ENCODE measurements around the gene FDXR. TPM values are rescaled to one million over a fixed set of nuclear protein-coding genes. Genes with fewer than 3 reads are reported as not detected.

FDXR gene
- total and polyA plus RNA-seq, 8 donors, result 4.3 to 15.1 (median 11.9) TPM

DNA sequence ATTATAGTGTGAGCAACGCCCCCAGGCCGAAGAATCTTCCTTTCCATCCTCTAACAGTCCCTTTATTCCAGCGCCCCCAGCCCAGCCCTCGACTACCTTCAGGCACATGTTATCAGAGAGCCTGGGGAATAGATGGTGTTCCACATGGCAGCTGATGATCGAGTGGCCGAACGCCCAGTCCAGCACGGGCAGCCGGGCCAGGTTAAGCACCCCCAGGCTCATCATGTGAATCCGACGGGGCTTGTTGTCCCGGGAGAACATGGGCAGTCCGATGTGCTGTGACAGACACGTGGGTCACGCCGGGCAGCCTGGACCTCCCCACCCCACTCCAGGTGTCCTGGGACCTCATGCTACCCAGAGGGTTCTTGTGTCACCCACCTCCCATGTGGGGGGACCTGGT is 6.5 kb upstream of the FDXR start:
- ATAC-seq (no peak), DNase-seq (peak in 1 of 6 donors; percentile 14), FAIRE-seq (no peak)
- TF ChIP-seq, protein P1, sequence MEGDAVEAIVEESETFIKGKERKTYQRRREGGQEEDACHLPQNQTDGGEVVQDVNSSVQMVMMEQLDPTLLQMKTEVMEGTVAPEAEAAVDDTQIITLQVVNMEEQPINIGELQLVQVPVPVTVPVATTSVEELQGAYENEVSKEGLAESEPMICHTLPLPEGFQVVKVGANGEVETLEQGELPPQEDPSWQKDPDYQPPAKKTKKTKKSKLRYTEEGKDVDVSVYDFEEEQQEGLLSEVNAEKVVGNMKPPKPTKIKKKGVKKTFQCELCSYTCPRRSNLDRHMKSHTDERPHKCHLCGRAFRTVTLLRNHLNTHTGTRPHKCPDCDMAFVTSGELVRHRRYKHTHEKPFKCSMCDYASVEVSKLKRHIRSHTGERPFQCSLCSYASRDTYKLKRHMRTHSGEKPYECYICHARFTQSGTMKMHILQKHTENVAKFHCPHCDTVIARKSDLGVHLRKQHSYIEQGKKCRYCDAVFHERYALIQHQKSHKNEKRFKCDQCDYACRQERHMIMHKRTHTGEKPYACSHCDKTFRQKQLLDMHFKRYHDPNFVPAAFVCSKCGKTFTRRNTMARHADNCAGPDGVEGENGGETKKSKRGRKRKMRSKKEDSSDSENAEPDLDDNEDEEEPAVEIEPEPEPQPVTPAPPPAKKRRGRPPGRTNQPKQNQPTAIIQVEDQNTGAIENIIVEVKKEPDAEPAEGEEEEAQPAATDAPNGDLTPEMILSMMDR (IDR thresholded peaks at IDR 0.05), result no peak
- intact Hi-C loops (cut with DNase I), result no loop called here
- H3K4me3 ChIP-seq, result no peak overlapping the region
- no peaks in the 10 kb centered on the region for H3K27me3 ChIP-seq
- no peak overlapping the region for H3K27ac ChIP-seq
- H3K36me3 ChIP-seq, result no peaks in the 10 kb centered on the region
- H3K9me3 ChIP-seq, result no peaks in the 10 kb centered on the region
- 81 to 87% methylated on average over 16 of the region's 16 CpGs for WGBS, 2 donors
- H3K4me1 ChIP-seq, result peaks cover 6 to 19% (median 6%) of the 10 kb centered on the region in 3 donors

DNA sequence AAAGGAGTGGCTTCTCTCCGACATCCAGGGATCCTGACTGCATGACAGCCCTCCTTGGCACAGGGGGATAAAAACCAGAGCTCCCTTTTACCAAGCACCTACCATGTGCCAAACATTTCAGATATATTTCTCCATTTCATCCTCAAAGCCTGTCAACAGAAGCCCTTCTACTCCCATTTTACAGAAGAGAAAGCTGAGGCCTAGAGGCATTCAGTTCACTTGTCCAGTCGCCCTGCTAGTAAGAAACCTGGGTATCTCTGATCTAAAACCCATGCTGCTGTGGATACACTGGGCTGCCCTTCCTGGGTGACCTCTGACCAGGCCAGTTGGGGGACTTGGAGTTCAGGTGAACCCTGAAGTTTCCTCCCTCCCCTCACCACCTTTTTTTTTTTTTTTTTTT is 5.9 kb upstream of the FDXR start:
- intact Hi-C loops (cut with DNase I), result no loop called here
- H3K9me3 ChIP-seq, result no peaks in the 10 kb centered on the region
- TF ChIP-seq, protein P1 (IDR thresholded peaks at IDR 0.05), result no peak
- DNase-seq (no peak), ATAC-seq (no peak), FAIRE-seq (no peak)
- H3K27ac ChIP-seq, result no peak overlapping the region
- peaks cover 6 to 26% (median 13%) of the 10 kb centered on the region in 3 donors for H3K4me1 ChIP-seq
- H3K27me3 ChIP-seq, result no peaks in the 10 kb centered on the region
- no peaks in the 10 kb centered on the region for H3K36me3 ChIP-seq
- WGBS, 2 donors, result 77 to 89% methylated on average over 2 of the region's 2 CpGs
- no peak overlapping the region for H3K4me3 ChIP-seq

DNA sequence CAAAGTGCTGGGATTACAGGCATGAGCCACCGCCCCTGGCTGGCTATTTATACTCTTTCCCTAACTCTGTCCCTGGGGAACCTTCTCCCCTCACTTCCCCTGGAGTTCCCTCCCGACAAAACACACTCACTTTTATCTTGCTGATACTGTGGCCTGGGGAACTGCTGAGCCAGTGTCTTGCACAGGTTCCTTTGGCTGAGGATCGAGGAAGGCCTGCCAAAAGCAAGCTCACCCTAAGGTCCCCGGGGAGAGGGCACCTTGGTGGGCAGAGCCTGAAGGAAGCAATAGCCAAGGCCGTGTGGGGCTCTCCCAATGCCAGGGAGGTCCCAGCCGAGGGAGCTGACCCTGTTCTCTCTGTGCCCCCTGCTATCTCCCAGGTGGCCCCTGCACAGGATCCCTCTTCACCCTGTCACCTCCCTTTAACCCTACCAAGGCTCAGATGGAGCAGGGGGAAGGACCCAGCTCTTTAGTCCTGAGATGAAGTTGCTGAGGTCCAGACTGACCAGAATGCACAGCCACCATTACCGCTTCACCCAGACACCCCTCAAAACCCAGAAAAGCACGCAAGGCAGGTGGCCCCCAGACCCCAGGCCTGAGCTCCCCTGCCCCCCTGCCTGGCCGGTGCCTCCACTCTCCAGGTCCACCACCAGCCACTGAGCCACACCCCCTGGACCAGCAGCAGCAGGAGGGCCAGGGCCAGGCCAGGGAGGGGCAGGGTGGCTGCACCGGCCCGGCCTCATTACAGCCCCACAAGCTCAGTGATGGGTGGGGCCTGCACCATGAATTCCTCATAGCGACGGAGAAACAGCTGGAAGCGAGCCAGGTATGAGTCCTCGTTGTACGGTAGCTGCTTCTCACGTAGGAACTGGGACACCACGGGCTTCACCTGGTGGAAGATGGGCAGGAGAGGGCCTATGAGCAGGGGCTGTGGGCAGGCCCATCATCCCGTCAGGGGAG is 5.1 kb upstream of the FDXR start:
- TF ChIP-seq, protein P1 (IDR thresholded peaks at IDR 0.05), result no peak
- Histone ChIP-seq H3K4me1 (peaks cover 6 to 26% (median 13%) of the 10 kb centered on the region in 3 donors), H3K27me3 (no peaks in the 10 kb centered on the region), H3K4me3 (no peak overlapping the region), H3K9me3 (no peaks in the 10 kb centered on the region), H3K36me3 (no peaks in the 10 kb centered on the region), H3K27ac (peak overlapping the region; percentile 14 to 57 (median 51))
- DNase-seq (peak in 3 of 6 donors; percentile 55 to 79 (median 69)), FAIRE-seq (no peak), ATAC-seq (peak in 2 of 4 donors; percentile 1 to 4)
- intact Hi-C loops (cut with DNase I), result no loop called here
- 35 to 39% methylated on average over 19 of the region's 19 CpGs for WGBS, 2 donors

DNA sequence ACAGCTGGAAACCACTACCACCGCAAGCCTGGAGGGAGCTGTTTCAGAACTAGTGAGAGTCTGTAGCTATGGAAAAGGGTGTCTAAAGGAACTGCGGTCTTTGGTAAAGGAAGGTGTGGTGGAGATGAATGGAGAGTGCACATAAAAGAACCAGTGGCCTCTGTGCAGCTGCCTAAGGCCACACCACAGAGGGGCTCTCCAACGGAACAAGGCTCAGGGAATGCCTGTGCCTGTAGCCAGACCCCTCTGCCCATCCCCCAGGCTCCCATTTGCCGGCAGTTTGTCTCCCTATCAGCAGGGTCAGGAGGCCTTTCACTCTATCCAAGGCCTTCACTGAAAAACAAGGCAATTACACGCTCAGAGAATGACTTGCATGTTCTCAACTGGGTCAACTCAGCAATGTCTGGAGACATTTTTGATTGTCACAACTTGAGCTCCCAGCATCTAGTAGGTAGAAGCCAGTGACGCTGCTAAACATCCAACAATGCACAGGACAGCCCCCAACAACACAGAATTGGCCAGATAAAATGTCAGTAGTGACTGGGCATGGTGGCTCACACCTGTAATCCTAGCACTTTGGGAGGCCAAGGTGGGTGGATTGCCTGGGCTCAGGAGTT is 3.3 kb upstream of the FDXR start:
- TF ChIP-seq, protein P1 (IDR thresholded peaks at IDR 0.05), result no peak
- Histone ChIP-seq H3K9me3 (no peaks in the 10 kb centered on the region), H3K27ac (peak overlapping the region; percentile 5 to 47 (median 34)), H3K27me3 (no peaks in the 10 kb centered on the region), H3K4me3 (no peak overlapping the region), H3K36me3 (no peaks in the 10 kb centered on the region), H3K4me1 (peaks cover 6 to 26% (median 16%) of the 10 kb centered on the region in 3 donors)
- DNase-seq (peak in 2 of 6 donors; percentile 14 to 39), ATAC-seq (no peak), FAIRE-seq (no peak)
- intact Hi-C loops (cut with DNase I), result no loop called here
- 61 to 72% methylated on average over 6 of the region's 6 CpGs for WGBS, 2 donors

All from pancreas (tissue), 10 donors.